ENCODE measurements around the gene PYCARD. TPM values are rescaled to one million over a fixed set of nuclear protein-coding genes. Genes with fewer than 3 reads are reported as not detected.

PYCARD gene
- polyA plus RNA-seq, 1 donor (not counting 4 experiments of a cell fraction or from before 2014, with no cell fraction given): 58.1 TPM

- Histone ChIP-seq H3K36me3 (ENCODE audit: control insufficient read depth in 2 of 2, extremely low read depth in 1 of 2, insufficient read depth in 2 of 2, low read length in 2 of 2) (peaks cover 56 to 93% of the 10 kb centered on the region in 2 experiments), H3K27ac (ENCODE audit: control insufficient read depth, insufficient read depth, low read length) (no peak overlapping the region), H3K9me3 (ENCODE audit: control insufficient read depth, low read depth, low read length) (no peaks in the 10 kb centered on the region), H3K27me3 (ENCODE audit: control insufficient read depth, extremely low read depth, insufficient read depth, low read length) (no peaks in the 10 kb centered on the region), H3K4me1 (ENCODE audit: control insufficient read depth, extremely low read depth, insufficient read depth, low read length) (no peaks in the 10 kb centered on the region), H3K4me3 (ENCODE audit: control insufficient read depth in 2 of 3, extremely low read depth in 1 of 3, insufficient read depth in 2 of 3, low read depth in 1 of 3, low read length in 3 of 3) (no peak overlapping the region), H3K79me2 (ENCODE audit: control insufficient read depth, insufficient read depth, low read length) (peaks cover 53% of the 10 kb centered on the region), H2AFZ (ENCODE audit: control insufficient read depth, low read length) (no peak overlapping the region), H3K9me1 (ENCODE audit: control insufficient read depth, extremely low read depth, insufficient read depth, low read length) (no peaks in the 10 kb centered on the region), H3K9ac (ENCODE audit: control insufficient read depth, extremely low read depth, insufficient read depth, low read length) (no peak overlapping the region), H4K20me1 (ENCODE audit: control insufficient read depth, extremely low read depth, insufficient read depth, low read length) (peaks cover 32% of the 10 kb centered on the region), H3K4me2 (ENCODE audit: control insufficient read depth, extremely low read depth, insufficient read depth, low read depth, low read length) (no peak overlapping the region)
- FAIRE-seq (no peak), DNase-seq (ENCODE audit: low read depth, low spot score) (no peak)
- dilution Hi-C loops (cut with MboI; ENCODE audit: extremely low pct_ligation_motif_present, low sequenced_read_pairs): no loop called here
- no peak for TF ChIP-seq CTCF (optimal IDR thresholded peaks at IDR 0.05 in 1 of 3, IDR thresholded peaks at IDR 0.05 in 1 of 3, conservative IDR thresholded peaks at IDR 0.05 in 1 of 3; ENCODE audit: extremely low read depth in 1 of 3, insufficient read depth in 2 of 3, low read length in 3 of 3)
- no peak for TF ChIP-seq EZH2 (IDR thresholded peaks at IDR 0.05; ENCODE audit: low read length)
These were observed 13.8 kb downstream of the PYCARD start for GRCh38 chr16:31188450-31189411.

GRCh38 chr16:31187808-31188189, 14.8 kb downstream of the PYCARD start:
- TF ChIP-seq EZH2 (IDR thresholded peaks at IDR 0.05; ENCODE audit: low read length) (no peak), CTCF (optimal IDR thresholded peaks at IDR 0.05 in 1 of 3, IDR thresholded peaks at IDR 0.05 in 1 of 3, conservative IDR thresholded peaks at IDR 0.05 in 1 of 3; ENCODE audit: extremely low read depth in 1 of 3, insufficient read depth in 2 of 3, low read length in 3 of 3) (no peak)
- Histone ChIP-seq H3K4me3 (ENCODE audit: control insufficient read depth in 2 of 3, extremely low read depth in 1 of 3, insufficient read depth in 2 of 3, low read depth in 1 of 3, low read length in 3 of 3) (no peak overlapping the region), H3K4me1 (ENCODE audit: control insufficient read depth, extremely low read depth, insufficient read depth, low read length) (peaks cover 4% of the 10 kb centered on the region), H4K20me1 (ENCODE audit: control insufficient read depth, extremely low read depth, insufficient read depth, low read length) (peaks cover 39% of the 10 kb centered on the region), H3K9me1 (ENCODE audit: control insufficient read depth, extremely low read depth, insufficient read depth, low read length) (peaks cover 1% of the 10 kb centered on the region), H3K36me3 (ENCODE audit: control insufficient read depth in 2 of 2, extremely low read depth in 1 of 2, insufficient read depth in 2 of 2, low read length in 2 of 2) (peaks cover 61 to 93% of the 10 kb centered on the region in 2 experiments), H3K4me2 (ENCODE audit: control insufficient read depth, extremely low read depth, insufficient read depth, low read depth, low read length) (no peak overlapping the region), H3K9me3 (ENCODE audit: control insufficient read depth, low read depth, low read length) (no peaks in the 10 kb centered on the region), H3K79me2 (ENCODE audit: control insufficient read depth, insufficient read depth, low read length) (peaks cover 63% of the 10 kb centered on the region), H3K27ac (ENCODE audit: control insufficient read depth, insufficient read depth, low read length) (no peak overlapping the region), H3K9ac (ENCODE audit: control insufficient read depth, extremely low read depth, insufficient read depth, low read length) (no peak overlapping the region), H2AFZ (ENCODE audit: control insufficient read depth, low read length) (no peak overlapping the region), H3K27me3 (ENCODE audit: control insufficient read depth, extremely low read depth, insufficient read depth, low read length) (no peaks in the 10 kb centered on the region)
- DNase-seq (ENCODE audit: low read depth, low spot score) (no peak), FAIRE-seq (no peak)
- dilution Hi-C loops (cut with MboI; ENCODE audit: extremely low pct_ligation_motif_present, low sequenced_read_pairs): no loop called here

Data from keratinocyte (primary cell).